ENCODE results near the gene SEZ6L.

Gene SEZ6L

DNA sequence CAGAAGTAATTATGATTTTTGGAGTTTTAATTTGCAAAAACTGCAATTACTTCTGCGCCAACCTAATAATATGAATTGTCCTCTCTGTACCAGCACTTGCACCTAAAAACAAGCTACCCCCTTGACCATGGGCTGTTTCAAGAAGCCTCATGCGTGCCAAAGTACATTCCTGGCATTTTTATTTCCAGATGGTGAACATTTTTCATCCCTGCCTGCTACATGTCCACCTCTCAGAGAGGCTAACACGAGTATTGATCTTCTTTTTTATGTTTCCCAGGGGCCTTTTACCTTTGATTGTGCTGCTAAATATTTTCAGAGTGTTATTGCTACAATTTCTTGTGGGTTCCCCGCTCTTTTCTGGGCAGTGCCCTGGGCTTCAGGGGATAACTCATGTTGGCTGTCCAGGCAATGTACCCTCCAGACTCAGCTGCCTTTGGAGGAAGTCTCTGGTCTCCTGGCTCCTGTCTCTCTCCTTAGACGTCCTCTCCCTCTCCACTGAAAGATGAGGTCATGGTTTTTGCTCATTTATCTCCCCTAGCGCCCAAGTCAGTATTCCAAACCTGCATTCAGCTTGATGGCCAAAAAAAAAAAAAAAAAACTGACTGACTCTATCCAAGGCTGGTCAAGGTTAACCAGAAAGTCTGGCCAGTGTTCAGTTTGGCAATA is 173.6 kb downstream of the SEZ6L start:
- DNase-seq, result no peak

DNA sequence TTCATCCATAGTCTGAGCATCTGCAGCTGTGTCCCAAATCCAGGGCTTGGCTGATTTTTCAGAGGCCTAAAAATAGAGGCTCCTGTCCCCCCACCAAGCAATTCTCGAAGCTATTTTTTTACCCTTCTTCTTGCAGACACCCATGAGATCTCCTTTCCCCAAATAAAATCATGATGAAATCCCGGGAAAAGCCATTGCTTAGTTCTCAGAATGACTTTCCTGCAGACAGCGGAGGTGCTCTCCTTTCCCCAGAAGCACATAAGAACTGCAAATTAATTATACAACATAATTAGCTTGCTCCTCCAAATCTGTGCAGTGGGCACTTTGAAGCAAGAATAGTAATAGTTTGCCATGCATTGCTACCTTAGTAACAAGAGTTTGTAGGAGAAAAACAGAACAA is 176.2 kb downstream of the SEZ6L start:
- DNase-seq, result no peak

DNA sequence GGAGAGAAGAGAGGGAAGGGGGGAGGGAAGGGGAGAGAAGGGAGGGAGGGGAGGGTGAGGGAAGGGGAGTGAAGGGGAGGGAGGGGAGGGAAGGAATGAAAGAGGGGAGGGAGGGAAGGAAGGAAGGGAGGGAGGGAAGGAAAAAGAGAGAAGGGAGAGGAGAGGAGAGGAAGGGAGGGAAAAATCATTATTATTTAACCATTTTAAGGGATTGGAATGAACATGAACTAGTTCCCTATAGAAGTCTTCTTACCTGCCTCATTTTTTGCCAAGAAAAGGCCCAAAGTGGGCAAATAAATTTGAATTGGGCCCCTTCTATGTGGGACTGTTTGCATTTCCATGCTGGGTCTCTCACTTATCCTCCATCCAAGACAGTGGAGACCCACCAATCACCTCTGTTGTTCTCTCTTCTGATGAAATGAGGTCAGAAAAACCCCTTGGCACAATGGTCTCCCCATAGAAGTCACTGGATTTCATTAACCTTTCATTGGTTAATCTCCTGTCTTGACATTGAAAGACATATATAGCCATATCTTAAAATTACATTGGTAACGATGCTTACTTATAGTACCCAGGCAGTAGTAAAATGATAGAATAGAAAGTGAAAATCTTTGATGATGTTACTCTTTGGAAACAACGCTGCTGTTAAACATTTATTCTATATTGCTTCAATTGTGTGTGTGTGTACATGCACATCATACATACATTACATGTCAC is 179.7 kb downstream of the SEZ6L start:
- DNase-seq, result no peak

DNA sequence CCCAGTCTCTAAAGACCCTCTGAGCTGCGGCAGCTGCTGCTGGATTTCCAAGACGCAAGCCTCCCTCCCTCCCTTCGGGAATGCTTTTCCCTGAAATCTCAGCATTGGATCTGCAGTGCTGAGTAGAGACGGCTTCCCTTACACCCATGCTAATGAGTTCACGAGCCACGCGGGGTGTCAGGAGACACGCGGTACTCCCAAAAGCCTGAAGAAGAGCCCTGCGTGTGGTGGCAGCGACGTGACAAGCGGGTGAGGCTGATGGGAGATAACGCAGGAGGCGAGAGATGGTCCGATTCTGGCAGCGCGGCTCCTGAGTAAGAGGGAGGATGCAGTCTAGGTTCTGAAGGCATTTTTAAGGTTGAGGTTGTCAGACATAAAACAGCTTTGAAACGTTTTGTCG is 185.4 kb downstream of the SEZ6L start:
- DNase-seq, result no peak

- DNase-seq, result no peak
Observed at GRCh38 chr22:26357281-26357680, 188.0 kb downstream of the SEZ6L start.

- DNase-seq, result no peak
Observed at GRCh38 chr22:26357813-26358212, 188.6 kb downstream of the SEZ6L start.

- DNase-seq, result no peak
Observed at GRCh38 chr22:26359156-26359555, 189.9 kb downstream of the SEZ6L start.

GRCh38 chr22:26360169-26360885 is 191.1 kb downstream of the SEZ6L start:
- peak; percentile 20 to 68 (median 45) for DNase-seq

GRCh38 chr22:26362471-26362870 is 193.2 kb downstream of the SEZ6L start:
- no peak for DNase-seq

DNA sequence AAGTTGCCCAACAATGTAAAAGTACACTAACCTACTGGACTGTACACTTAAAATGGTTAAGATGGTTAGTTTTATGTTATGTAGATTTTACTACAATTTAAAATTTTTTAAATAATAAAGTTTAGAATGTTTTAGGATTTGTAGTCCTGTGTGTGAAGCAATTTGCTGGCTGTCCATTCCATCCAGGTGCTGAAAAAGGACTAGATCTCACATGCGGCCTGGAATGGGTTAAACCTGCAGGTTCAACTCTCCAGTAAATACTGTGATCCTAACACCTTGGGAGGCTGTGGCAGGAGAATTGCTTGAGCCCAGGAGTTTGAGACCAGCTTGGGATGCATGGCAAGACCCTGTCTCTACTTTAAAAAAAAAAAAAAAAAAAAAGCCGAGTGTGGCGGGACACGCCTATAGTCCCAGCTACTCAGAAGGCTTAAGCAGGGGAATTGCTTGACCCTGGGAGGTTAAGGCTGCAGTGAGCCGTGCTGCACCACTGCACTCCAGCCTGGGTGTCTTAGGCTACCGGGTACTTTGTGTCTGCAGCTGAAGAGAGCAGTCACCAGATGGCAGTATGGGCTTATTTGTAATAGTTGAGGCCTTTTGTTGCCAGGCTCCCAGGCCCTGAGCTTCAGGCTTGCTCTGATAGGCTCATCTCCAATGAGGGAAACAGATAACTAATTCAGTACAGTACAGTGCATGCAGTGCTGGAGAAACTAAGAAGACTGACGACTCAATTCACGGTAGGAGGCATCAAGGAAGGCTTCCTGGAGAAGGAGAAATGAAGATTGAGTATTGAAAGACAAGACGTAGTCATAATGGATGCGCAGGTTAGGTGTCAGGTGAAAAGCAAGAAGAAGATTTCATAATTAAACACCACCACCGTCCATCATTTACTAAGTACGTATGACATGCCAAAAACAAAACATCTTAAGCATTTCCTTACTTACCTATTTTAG is 195.1 kb downstream of the SEZ6L start:
- DNase-seq, result peak; percentile 16 to 50 (median 27)

GRCh38 chr22:26367402-26368245 is 198.4 kb downstream of the SEZ6L start:
- DNase-seq, result peak; percentile 2 to 57 (median 40)

DNA sequence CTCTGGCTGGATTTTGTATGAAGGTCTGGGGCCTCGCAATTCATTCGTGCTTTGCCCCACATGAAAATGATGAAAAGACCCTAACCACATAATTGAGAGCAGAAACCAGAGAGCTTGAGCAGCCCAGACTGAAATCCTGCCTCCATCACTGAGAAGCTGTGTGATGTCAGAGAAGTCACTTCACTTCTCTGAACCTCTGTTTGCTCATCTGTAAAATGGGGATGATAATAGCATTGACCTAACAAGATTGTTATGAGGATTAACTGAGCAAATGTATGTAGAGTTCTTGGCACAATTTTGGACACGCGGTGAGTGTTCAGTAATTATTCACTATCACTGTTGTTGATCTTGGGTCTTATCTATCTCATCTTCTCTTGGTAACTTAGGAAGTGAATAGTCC is 203.6 kb downstream of the SEZ6L start:
- DNase-seq, result no peak

- no peak for DNase-seq
Observed at GRCh38 chr22:26374391-26375026, 205.2 kb downstream of the SEZ6L start.

GRCh38 chr22:26377170-26377830 is 208.0 kb downstream of the SEZ6L start:
- DNase-seq, result peak in 1 of 6 experiments; percentile 1

- no peak for DNase-seq
Observed at GRCh38 chr22:26380072-26380830, 211.0 kb downstream of the SEZ6L start.

- DNase-seq, result no peak
Observed at GRCh38 chr22:26382782-26383181, 213.5 kb downstream of the SEZ6L start.

- no peak for DNase-seq
Observed at GRCh38 chr22:26383968-26384556, 214.8 kb downstream of the SEZ6L start.

DNA sequence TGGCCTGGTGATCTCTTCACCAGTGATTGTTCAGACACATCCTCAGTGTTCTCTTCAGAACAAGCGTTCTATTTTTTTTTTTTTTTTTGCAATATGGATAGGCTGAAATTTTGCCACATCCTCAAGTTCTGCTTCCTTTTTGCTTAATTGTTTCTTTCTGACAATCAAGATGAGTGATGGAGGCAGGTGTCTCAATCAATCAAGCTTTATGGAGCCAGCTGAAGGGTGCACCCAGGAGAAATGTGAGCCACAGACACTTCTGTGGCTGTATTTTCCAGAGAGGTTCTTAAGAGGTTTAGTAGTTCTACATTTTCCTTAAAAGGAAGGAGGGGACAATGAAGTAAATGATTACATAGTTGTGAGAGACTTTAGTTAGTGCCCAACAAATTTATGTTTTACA is 215.9 kb downstream of the SEZ6L start:
- DNase-seq, result no peak

- no peak for DNase-seq
Observed at GRCh38 chr22:26389125-26389524, 219.9 kb downstream of the SEZ6L start.

DNA sequence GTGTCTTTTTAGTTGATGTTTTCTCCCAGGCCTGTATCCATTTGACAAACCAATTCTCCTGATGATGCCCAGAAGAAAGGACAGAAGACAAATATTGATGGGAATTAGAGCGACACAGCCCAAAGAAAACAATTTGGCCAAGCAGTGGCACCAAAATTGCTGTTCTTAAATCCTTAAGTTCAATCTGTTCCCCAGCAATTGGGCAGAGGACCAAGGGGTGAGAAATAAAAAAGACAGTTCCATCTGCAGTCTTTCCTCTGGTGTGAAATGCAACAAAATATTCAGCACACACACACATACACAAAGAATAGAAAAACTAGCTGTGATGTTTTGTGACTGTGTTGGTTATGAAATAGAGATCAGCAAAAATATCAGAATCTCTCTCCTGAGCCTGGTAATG is 221.8 kb downstream of the SEZ6L start:
- DNase-seq, result no peak
